HCT116 (cell line): Measurements from ENCODE around the gene IFI30. TPM values are rescaled to one million over a fixed set of nuclear protein-coding genes. Genes with fewer than 3 reads are reported as not detected.

Experiments
- ATAC-seq: fragments of 200-7000 bp; cut with Tn5 transposase; 2 replicates; pipeline ENCODE4 v1.9.1; 2020; ENCODE audit warnings: mild to moderate bottlenecking, moderate library complexity
- BruUV-seq: library from RNA; stranded (reverse); fragments of 400-500 nt; replicated peaks from 2 replicates; lab custom pipeline; 2021; lab: Mats Ljungman, UMichigan
- CTCF ChIA-PET: fragments of 300-600 bp; sonication (Branson Sonifier 250); formaldehyde crosslinking; loops from one replicate; lab custom pipeline; 2021; ENCODE audit warnings: antibody characterized with exemption; lab: Charles Lee
- POLR2A ChIA-PET: fragments of 300-600, 350-600 bp; sonication (Branson Sonifier 250); formaldehyde crosslinking; loops from one replicate; lab custom pipeline; 2021; ENCODE audit warnings: antibody characterized with exemption; lab: Charles Lee
- RAD21 ChIA-PET, 2 experiments: fragments of 300-600 bp; sonication (Branson Sonifier 250); formaldehyde crosslinking; loops; one replicate each; lab custom pipeline; 2023; ENCODE audit warnings: low total read pairs in 2 of 2; ENCODE audit not compliant: uncharacterized antibody in 2 of 2, unreplicated experiment in 2 of 2, low non-redundant PET in 1 of 2; lab: Charles Lee
- DNase-seq: peaks from one replicate; pipeline ENCODE4 v3.0.0-alpha.2; 2010; ENCODE audit warnings: low read depth, low spot score
- H2AFZ ChIP-seq: fragments of 200-600 bp; shearing (Covaris generic), sonication (generic); 2 replicates; pipeline ENCODE4 v1.6.1; 2017; ENCODE audit warnings: low read depth, mixed run types, mixed read lengths, antibody characterized with exemption, low read length; ENCODE audit not compliant: poor library complexity, severe bottlenecking
- H3K27ac ChIP-seq: 2 replicates; pipeline ENCODE4 v1.5.1; 2012; ENCODE audit warnings: low read depth, low read length
- H3K27me3 ChIP-seq: fragments of 200-600 bp; sonication (generic); 2 replicates; pipeline ENCODE4 v1.6.1; 2016; ENCODE audit warnings: mixed run types, low read length, mixed read lengths; ENCODE audit not compliant: insufficient read depth
- H3K36me3 ChIP-seq, 2 experiments: fragments of 200-500 bp in 1 of 2; fragments of 200-600 bp in 1 of 2; sonication (Bioruptor generic) in 1 of 2; sonication (generic) in 1 of 2; 2 replicates each; pipeline versions ENCODE4 v1.5.1 to v1.6.1; 2014 to 2016; ENCODE audit warnings: low read length in 2 of 2, inconsistent platforms in 1 of 2, mixed read lengths in 1 of 2, mixed run types in 1 of 2; ENCODE audit not compliant: insufficient read depth in 2 of 2, control insufficient read depth in 1 of 2
- H3K4me1 ChIP-seq, 2 experiments: fragments of 200-600 bp in 1 of 2; sonication (generic) in 1 of 2; 2 replicates each; pipeline versions ENCODE4 v1.5.1 to v1.6.1; 2012 to 2017; ENCODE audit warnings: low read length in 2 of 2, inconsistent platforms in 1 of 2, mild to moderate bottlenecking in 1 of 2, mixed read lengths in 1 of 2, mixed run types in 1 of 2, moderate library complexity in 1 of 2; ENCODE audit not compliant: insufficient read depth in 2 of 2, control insufficient read depth in 1 of 2
- H3K4me2 ChIP-seq: fragments of 200-600 bp; sonication (generic); 2 replicates; pipeline ENCODE4 v1.6.1; 2017; ENCODE audit warnings: mixed run types, low read length, mixed read lengths
- H3K4me3 ChIP-seq, 2 experiments: fragments of 200-600 bp in 1 of 2; sonication (generic) in 1 of 2; replicated peaks in 1 of 2; 2 replicates each; pipeline ENCODE4 v1.5.1; 2011 to 2016; ENCODE audit warnings: low read length in 2 of 2, control low read depth in 1 of 2, low read depth in 1 of 2, mild to moderate bottlenecking in 1 of 2, mixed read lengths in 1 of 2, mixed run types in 1 of 2
- H3K79me2 ChIP-seq: fragments of 200-600 bp; sonication (generic); 2 replicates; pipeline ENCODE4 v1.6.1; 2017; ENCODE audit warnings: mild to moderate bottlenecking, mixed run types, low read length, moderate library complexity, mixed read lengths; ENCODE audit not compliant: insufficient read depth
- H3K9ac ChIP-seq: fragments of 200-600 bp; sonication (generic); 2 replicates; pipeline ENCODE4 v1.6.1; 2016; ENCODE audit warnings: low read length, mixed read lengths
- H3K9me2 ChIP-seq: fragments of 200-600 bp; sonication (generic), shearing (Covaris generic); 2 replicates; pipeline ENCODE4 v1.6.1; 2017; ENCODE audit warnings: mixed run types, mild to moderate bottlenecking, moderate library complexity; ENCODE audit not compliant: insufficient read depth
- H3K9me3 ChIP-seq, 2 experiments: fragments of 200-500 bp in 1 of 2; fragments of 200-600 bp in 1 of 2; sonication (Bioruptor generic) in 1 of 2; sonication (generic) in 1 of 2; 2 replicates each; pipeline ENCODE4 v1.6.1; 2014 to 2017; ENCODE audit warnings: low read length in 2 of 2, mixed read lengths in 2 of 2, inconsistent platforms in 1 of 2, low read depth in 1 of 2, mild to moderate bottlenecking in 1 of 2, mixed run types in 1 of 2, moderate library complexity in 1 of 2; ENCODE audit not compliant: control insufficient read depth in 1 of 2, insufficient read depth in 1 of 2
- H4K20me1 ChIP-seq: fragments of 200-600 bp; sonication (generic), shearing (Covaris generic); 2 replicates; pipeline ENCODE4 v1.6.1; 2017; ENCODE audit warnings: mixed run types, mild to moderate bottlenecking, moderate library complexity; ENCODE audit not compliant: insufficient read depth
- ATF3 ChIP-seq: IDR thresholded peaks from 2 replicates; pipeline ENCODE4 v1.6.1; 2012
- CEBPB ChIP-seq: IDR thresholded peaks from 2 replicates; pipeline ENCODE4 v1.6.1; 2012; ENCODE audit warnings: low read depth
- EZH2 ChIP-seq: fragments of 200-600 bp; sonication (generic); IDR thresholded peaks from 2 replicates; pipeline ENCODE4 v1.6.1; 2017; ENCODE audit warnings: antibody characterized with exemption, mixed run types
- FOSL1 ChIP-seq: IDR thresholded peaks from 2 replicates; pipeline ENCODE4 v1.6.1; 2012; ENCODE audit warnings: low read depth
- JUND ChIP-seq: IDR thresholded peaks from 2 replicates; pipeline ENCODE4 v1.6.1; 2012
- POLR2AphosphoS5 ChIP-seq: IDR thresholded peaks from 2 replicates; pipeline ENCODE4 v1.6.1; 2011; ENCODE audit warnings: mild to moderate bottlenecking, low read depth, low read length, moderate library complexity
- REST ChIP-seq: IDR thresholded peaks from 2 replicates; pipeline ENCODE4 v1.6.1; 2012; ENCODE audit warnings: low read depth
- SIN3A ChIP-seq: IDR thresholded peaks from 2 replicates; pipeline ENCODE4 v1.6.1; 2012; ENCODE audit warnings: low read depth
- SRF ChIP-seq: IDR thresholded peaks from 2 replicates; pipeline ENCODE4 v1.6.1; 2012; ENCODE audit warnings: low read depth
- ZFX ChIP-seq: fragments of 450-650 bp; IDR thresholded peaks from 2 replicates; pipeline ENCODE4 v1.6.1; 2017
- intact Hi-C: fragments of 100-400 bp; cut with micrococcal nuclease; formaldehyde crosslinking; loops from 2 replicates; pipeline ENCODE4 v1.10.0; 2022
- total RNA-seq: library from RNA; stranded (reverse); gene quantifications from one replicate; pipeline ENCODE4 v1.2.1, GENCODE V29; 2021; ENCODE audit not compliant: unreplicated experiment

IFI30 gene
- total RNA-seq, 1 experiment from 2014 or later = 64.6 TPM

DNA sequence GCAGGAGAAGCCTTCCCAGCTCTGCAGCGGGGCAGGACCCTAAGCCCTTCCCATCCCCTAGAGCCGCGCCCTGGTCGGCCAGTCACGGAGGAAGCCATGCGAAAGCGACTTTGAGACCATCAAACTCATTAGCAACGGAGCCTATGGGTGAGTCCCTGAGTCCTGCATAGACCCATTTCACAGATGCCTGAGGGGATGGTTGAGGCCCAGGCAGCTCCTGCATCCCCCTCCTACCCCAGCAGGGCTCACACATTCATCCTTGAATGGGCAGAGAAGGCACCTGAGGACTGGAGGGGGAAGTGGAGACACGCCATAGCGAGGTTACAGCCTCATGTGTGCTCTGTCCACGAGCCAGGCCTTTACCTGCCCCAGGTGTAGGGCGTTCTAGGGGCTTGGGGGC lies 44.8 kb upstream of the IFI30 start:
- RAD21 ChIA-PET = no interaction called here
- H3K27me3 ChIP-seq = no peaks in the 10 kb centered on the region
- BruUV-seq = no TSS peak
- no peak overlapping the region for H3K9ac ChIP-seq
- H3K36me3 ChIP-seq = peaks cover 6 to 14% of the 10 kb centered on the region in 2 experiments; a peak in 3 of 4 replicates
- H3K4me2 ChIP-seq = no peak overlapping the region
- ATAC-seq (no peak), DNase-seq (no peak)
- H3K9me3 ChIP-seq = no peaks in the 10 kb centered on the region
- H3K9me2 ChIP-seq = no peaks in the 10 kb centered on the region
- H3K4me1 ChIP-seq = no peaks in the 10 kb centered on the region
- no peak overlapping the region for H3K4me3 ChIP-seq
- H3K27ac ChIP-seq = no peak overlapping the region
- no peaks in the 10 kb centered on the region for H3K79me2 ChIP-seq
- no peaks in the 10 kb centered on the region for H4K20me1 ChIP-seq
- no peak overlapping the region for H2AFZ ChIP-seq
- TF ChIP-seq POLR2AphosphoS5 (no peak), ATF3 (no peak), EZH2 (no peak), FOSL1 (no peak), JUND (no peak), REST (no peak), CEBPB (no peak), SIN3A (no peak), SRF (no peak), ZFX (no peak)
- TF ChIP-seq, all 23 proteins: peak for 0
- ChIA-PET POLR2A (no interaction called here), CTCF (no interaction called here)
- intact Hi-C loops = no loop called here
